ENCODE results near the gene NAA50. TPM values are rescaled to one million over a fixed set of nuclear protein-coding genes. Genes with fewer than 3 reads are reported as not detected.

The NAA50 gene
- polyA plus RNA-seq, 1 of the 3 experiments (the other 2 are of a cell fraction): 79.5 TPM

DNA sequence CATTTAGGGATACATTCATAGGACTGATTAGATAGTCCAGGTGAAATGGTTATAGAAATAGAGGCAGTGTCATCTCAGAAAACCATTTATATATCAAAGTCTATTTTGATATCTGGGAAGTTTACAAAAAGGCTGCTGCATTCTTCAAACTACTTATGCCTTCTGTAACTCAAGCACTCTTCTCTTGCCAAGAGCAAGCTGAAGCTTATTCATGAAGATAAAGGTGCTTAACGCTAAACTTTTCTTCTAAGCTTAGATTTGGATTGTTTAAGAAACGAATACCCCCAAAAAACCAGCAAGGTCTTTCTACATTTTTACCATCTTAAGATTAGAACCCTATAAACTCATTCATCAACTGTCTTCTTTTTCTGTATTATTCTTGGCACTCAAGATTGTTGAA is 26.3 kb downstream of the NAA50 start:
- TF ChIP-seq GATA2 (CRISPR knock-in tag; IDR thresholded peaks at IDR 0.05) (no peak), RXRA (IDR thresholded peaks at IDR 0.05; ENCODE audit: borderline replicate concordance, low read depth) (no peak), RAD21 (IDR thresholded peaks at IDR 0.05; ENCODE audit: low read length) (no peak), NFIC (IDR thresholded peaks at IDR 0.05; ENCODE audit: borderline replicate concordance) (no peak), PBX3 (IDR thresholded peaks at IDR 0.05) (no peak), ELF1 (IDR thresholded peaks at IDR 0.05) (no peak)
- ChIA-PET POLR2A (no interaction called here), CTCF (interaction anchor here (1.0 to 3.8 kb wide), 3 partner anchors 12 to 26 kb away, joined by 3 to 16 read pairs (median 10); partner anchors contain the start of gene NAA50)
- peaks cover 0 to 5% of the 10 kb centered on the region in 2 experiments; a peak in 1 of 4 replicates for H3K4me1 ChIP-seq (ENCODE audit: control insufficient read depth in 1 of 2, insufficient read depth in 2 of 2, low read depth in 1 of 2, low read length in 1 of 2)
- H3K4me3 ChIP-seq (ENCODE audit: low read depth in 2 of 2, low read length in 1 of 2): no peak overlapping the region
- H3K79me2 ChIP-seq (ENCODE audit: insufficient read depth): peaks cover 20% of the 10 kb centered on the region
- no peak overlapping the region for H2AFZ ChIP-seq (ENCODE audit: low read depth)
- peaks cover 14% of the 10 kb centered on the region for H3F3A ChIP-seq (replicated peaks; ENCODE audit: insufficient read depth)
- no peaks in the 10 kb centered on the region for H3K9me3 ChIP-seq
- no peak overlapping the region for H3K9ac ChIP-seq
- H4K20me1 ChIP-seq (ENCODE audit: insufficient read depth): no peaks in the 10 kb centered on the region
- no peak overlapping the region for H3K27ac ChIP-seq (ENCODE audit: low read depth in 2 of 2, low read length in 1 of 2)
- no peaks in the 10 kb centered on the region for H3K9me2 ChIP-seq
- 96% methylated on average over 2 of the region's 2 CpGs for WGBS (ENCODE audit: low lambda C conversion rate)
- H3K4me2 ChIP-seq: no peak overlapping the region
- DNase-seq: no peak
- peaks cover 65 to 70% of the 10 kb centered on the region in 2 experiments for H3K36me3 ChIP-seq (replicated peaks in 1 of 2; ENCODE audit: control insufficient read depth in 1 of 2, insufficient read depth in 2 of 2, low read length in 1 of 2)
- no peaks in the 10 kb centered on the region for H3K27me3 ChIP-seq (ENCODE audit: insufficient read depth)

DNA sequence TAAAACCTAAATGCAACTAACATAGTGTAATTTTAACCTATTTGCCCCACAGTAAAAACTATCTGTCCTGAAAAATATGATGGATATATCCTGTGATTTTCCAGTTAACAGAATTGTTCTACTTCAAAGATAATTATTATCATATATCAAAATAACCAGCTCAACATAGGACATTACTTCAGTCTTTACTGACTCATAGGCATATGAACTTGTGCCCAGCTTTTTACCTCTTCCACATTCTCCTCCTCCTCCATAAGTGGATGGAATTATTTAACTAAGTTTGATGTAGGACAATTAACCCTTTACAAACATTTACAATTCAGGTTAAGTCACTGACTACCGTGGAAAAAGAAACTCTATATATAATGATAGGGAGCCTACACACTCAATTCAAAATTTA is 26.8 kb downstream of the NAA50 start:
- 94% methylated on average over 1 of the region's 1 CpG for WGBS (ENCODE audit: low lambda C conversion rate)
- DNase-seq: no peak

More for the DNA sequence above, 26.8 kb downstream of the NAA50 start:
- ChIA-PET POLR2A (no interaction called here), CTCF (interaction anchor here (1.2 to 3.8 kb wide), 2 partner anchors 17 to 125 kb away, joined by 3 to 16 read pairs; no protein-coding TSS in a partner anchor)
- Histone ChIP-seq H3K4me3 (ENCODE audit: low read depth in 2 of 2, low read length in 1 of 2) (no peak overlapping the region), H3K9ac (no peak overlapping the region), H4K20me1 (ENCODE audit: insufficient read depth) (no peaks in the 10 kb centered on the region), H3F3A (replicated peaks; ENCODE audit: insufficient read depth) (peaks cover 14% of the 10 kb centered on the region), H3K79me2 (ENCODE audit: insufficient read depth) (peaks cover 15% of the 10 kb centered on the region), H3K36me3 (replicated peaks in 1 of 2; ENCODE audit: control insufficient read depth in 1 of 2, insufficient read depth in 2 of 2, low read length in 1 of 2) (peaks cover 65 to 70% of the 10 kb centered on the region in 2 experiments), H3K9me2 (no peaks in the 10 kb centered on the region), H3K27ac (ENCODE audit: low read depth in 2 of 2, low read length in 1 of 2) (no peak overlapping the region), H3K4me2 (no peak overlapping the region), H3K27me3 (ENCODE audit: insufficient read depth) (no peaks in the 10 kb centered on the region), H3K9me3 (no peaks in the 10 kb centered on the region), H2AFZ (ENCODE audit: low read depth) (no peak overlapping the region), H3K4me1 (ENCODE audit: control insufficient read depth in 1 of 2, insufficient read depth in 2 of 2, low read depth in 1 of 2, low read length in 1 of 2) (peaks cover 0 to 5% of the 10 kb centered on the region in 2 experiments; a peak in 1 of 4 replicates)
- TF ChIP-seq RCOR1 (IDR thresholded peaks at IDR 0.05; ENCODE audit: low read length) (no peak), YY1 (IDR thresholded peaks at IDR 0.05; ENCODE audit: low read depth) (no peak), CHD2 (IDR thresholded peaks at IDR 0.05; ENCODE audit: low read length, partially characterized antibody) (no peak), TAF1 (IDR thresholded peaks at IDR 0.05; ENCODE audit: borderline replicate concordance, low read depth, low read length) (no peak), NRF1 (IDR thresholded peaks at IDR 0.05; ENCODE audit: low read depth, low read length) (no peak), POLR2AphosphoS5 (IDR thresholded peaks at IDR 0.05; ENCODE audit: low read depth, low read length) (no peak), EP300 (IDR thresholded peaks at IDR 0.05; ENCODE audit: borderline replicate concordance in 1 of 2, low read depth in 1 of 2, low read length in 1 of 2) (no peak), FOXJ3 (CRISPR knock-in tag; IDR thresholded peaks at IDR 0.05) (no peak), ELF1 (IDR thresholded peaks at IDR 0.05) (no peak), NFIC (IDR thresholded peaks at IDR 0.05; ENCODE audit: borderline replicate concordance) (no peak), ZBTB33 (IDR thresholded peaks at IDR 0.05; ENCODE audit: borderline replicate concordance, low read depth) (no peak), TEAD4 (IDR thresholded peaks at IDR 0.05; ENCODE audit: borderline replicate concordance, insufficient read depth) (no peak)
- TF ChIP-seq, protein P1, sequence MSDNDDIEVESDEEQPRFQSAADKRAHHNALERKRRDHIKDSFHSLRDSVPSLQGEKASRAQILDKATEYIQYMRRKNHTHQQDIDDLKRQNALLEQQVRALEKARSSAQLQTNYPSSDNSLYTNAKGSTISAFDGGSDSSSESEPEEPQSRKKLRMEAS (IDR thresholded peaks at IDR 0.05; ENCODE audit: low read depth): no peak
